ENCODE results near the gene EMILIN1. TPM values are rescaled to one million over a fixed set of nuclear protein-coding genes. Genes with fewer than 3 reads are reported as not detected.

The EMILIN1 gene
- total RNA-seq, 1 donor, result 0.63 TPM

DNA sequence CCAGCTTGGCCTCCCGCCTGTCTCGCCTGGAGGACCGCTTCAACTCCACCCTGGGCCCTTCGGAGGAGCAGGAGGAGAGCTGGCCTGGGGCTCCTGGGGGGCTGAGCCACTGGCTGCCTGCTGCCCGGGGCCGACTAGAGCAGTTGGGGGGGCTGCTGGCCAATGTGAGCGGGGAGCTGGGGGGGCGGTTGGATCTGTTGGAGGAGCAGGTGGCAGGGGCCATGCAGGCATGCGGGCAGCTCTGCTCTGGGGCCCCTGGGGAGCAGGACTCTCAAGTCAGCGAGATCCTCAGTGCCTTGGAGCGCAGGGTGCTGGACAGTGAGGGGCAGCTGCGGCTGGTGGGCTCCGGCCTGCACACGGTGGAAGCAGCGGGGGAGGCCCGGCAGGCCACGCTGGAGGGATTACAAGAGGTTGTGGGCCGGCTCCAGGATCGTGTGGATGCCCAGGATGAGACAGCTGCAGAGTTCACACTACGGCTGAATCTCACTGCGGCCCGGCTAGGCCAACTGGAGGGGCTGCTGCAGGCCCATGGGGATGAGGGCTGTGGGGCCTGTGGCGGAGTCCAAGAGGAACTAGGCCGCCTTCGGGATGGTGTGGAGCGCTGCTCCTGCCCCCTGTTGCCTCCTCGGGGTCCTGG is 4.5 kb downstream of the EMILIN1 start:
- Histone ChIP-seq H3K9me3 (ENCODE audit: low read depth, low read length) (no peaks in the 10 kb centered on the region), H3K4me1 (ENCODE audit: insufficient read depth, low read length) (peaks cover 50% of the 10 kb centered on the region), H3K27me3 (ENCODE audit: insufficient read depth, low read length) (no peaks in the 10 kb centered on the region), H3K4me3 (ENCODE audit: low read length) (no peak overlapping the region)

DNA sequence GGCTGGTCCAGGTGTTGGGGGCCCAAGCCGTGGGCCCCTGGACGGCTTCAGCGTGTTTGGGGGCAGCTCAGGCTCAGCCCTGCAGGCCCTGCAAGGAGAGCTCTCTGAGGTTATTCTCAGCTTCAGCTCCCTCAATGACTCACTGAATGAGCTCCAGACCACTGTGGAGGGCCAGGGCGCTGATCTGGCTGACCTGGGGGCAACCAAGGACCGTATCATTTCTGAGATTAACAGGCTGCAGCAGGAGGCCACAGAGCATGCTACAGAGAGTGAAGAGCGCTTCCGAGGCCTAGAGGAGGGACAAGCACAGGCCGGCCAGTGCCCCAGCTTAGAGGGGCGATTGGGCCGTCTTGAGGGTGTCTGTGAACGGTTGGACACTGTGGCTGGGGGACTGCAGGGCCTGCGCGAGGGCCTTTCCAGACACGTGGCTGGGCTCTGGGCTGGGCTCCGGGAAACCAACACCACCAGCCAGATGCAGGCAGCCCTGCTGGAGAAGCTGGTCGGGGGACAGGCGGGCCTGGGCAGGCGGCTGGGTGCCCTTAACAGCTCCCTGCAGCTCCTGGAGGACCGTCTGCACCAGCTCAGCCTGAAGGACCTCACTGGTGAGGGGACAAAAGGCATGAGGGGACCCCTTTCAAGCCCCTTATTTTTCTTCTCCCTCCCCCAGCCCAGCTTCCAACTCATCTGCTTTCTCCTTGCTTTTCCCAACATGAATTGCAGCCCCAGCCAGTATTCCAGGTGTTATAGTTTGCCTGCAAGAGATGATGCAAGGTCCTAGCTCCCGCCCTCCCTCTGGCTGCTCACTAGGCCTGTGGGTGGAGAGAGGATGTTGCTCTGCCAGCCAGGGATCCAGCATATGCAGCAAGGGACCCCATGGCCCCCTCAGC is 5.2 kb downstream of the EMILIN1 start:
- Histone ChIP-seq H3K9me3 (ENCODE audit: low read depth, low read length) (no peaks in the 10 kb centered on the region), H3K4me3 (ENCODE audit: low read length) (no peak overlapping the region), H3K27me3 (ENCODE audit: insufficient read depth, low read length) (no peaks in the 10 kb centered on the region), H3K4me1 (ENCODE audit: insufficient read depth, low read length) (peaks cover 50% of the 10 kb centered on the region)

DNA sequence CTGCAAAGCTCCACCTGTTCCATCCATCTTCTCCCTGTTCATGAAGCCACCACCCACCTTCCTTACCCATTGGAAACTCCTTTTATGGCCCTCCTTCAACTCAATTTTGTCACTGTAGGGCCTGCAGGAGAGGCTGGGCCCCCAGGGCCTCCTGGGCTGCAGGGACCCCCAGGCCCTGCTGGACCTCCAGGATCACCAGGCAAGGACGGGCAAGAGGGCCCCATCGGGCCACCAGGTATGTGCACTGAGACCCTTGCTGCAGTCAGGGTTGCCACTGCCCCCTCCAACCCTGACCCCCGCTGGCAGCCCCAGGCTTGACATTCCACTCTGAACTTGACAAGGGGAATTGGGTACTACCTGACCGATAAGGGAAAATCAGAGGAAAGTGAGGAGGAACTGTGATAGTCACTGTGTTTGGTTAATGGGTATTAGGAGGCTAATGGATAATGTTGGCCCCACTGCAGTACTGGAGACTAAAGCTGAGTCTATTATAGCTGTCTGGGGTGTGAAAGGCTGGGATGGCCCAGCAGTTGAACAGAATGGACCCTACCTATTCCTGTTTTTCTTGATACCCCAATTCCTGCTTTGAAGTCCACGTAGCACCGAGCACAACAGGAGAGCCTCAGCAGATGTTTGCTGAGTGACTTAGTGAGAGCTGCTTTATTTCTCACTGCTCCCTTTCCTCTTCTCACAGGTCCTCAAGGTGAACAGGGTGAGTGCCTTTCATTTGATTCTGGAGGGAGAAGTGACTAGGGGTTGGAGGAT is 6.1 kb downstream of the EMILIN1 start:
- peaks cover 44% of the 10 kb centered on the region for H3K4me1 ChIP-seq (ENCODE audit: insufficient read depth, low read length)
- no peaks in the 10 kb centered on the region for H3K27me3 ChIP-seq (ENCODE audit: insufficient read depth, low read length)
- no peak overlapping the region for H3K4me3 ChIP-seq (ENCODE audit: low read length)
- no peaks in the 10 kb centered on the region for H3K9me3 ChIP-seq (ENCODE audit: low read depth, low read length)

DNA sequence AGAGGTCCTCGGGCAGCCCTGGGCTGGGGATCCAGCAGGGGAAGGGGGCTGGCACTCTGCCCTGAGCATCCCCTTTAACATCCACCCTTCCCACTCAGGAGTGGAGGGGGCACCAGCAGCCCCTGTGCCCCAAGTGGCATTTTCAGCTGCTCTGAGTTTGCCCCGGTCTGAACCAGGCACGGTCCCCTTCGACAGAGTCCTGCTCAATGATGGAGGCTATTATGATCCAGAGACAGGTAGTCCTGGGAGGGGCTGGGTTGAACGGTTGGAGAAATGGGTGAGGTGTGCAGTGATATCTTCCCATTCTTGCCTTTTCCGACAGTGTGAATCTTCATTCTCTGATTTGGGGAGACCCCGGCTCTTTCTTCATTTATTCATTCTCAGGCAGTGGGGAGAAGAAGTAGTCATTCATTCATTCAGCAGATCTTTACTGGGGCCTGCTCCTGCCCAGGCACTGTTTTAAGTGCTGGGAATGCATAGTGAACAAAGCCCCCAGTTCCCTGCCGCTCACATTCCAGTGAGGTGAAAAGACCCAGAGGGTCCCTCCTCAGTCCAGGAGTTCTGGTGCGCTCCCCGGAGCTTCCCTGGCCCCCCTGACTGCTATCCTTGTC is 6.8 kb downstream of the EMILIN1 start:
- no peaks in the 10 kb centered on the region for H3K27me3 ChIP-seq (ENCODE audit: insufficient read depth, low read length)
- peaks cover 43% of the 10 kb centered on the region for H3K4me1 ChIP-seq (ENCODE audit: insufficient read depth, low read length)
- peak overlapping the region; percentile 58 for H3K4me3 ChIP-seq (ENCODE audit: low read length)
- no peaks in the 10 kb centered on the region for H3K9me3 ChIP-seq (ENCODE audit: low read depth, low read length)

DNA sequence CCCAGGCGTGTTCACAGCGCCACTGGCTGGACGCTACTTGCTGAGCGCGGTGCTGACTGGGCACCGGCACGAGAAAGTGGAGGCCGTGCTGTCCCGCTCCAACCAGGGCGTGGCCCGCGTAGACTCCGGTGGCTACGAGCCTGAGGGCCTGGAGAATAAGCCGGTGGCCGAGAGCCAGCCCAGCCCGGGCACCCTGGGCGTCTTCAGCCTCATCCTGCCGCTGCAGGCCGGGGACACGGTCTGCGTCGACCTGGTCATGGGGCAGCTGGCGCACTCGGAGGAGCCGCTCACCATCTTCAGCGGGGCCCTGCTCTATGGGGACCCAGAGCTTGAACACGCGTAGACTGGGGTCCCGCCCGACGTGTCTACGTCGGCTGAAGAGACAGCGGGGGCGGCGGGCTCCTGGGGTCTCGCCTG is 7.3 kb downstream of the EMILIN1 start:
- H3K4me1 ChIP-seq (ENCODE audit: insufficient read depth, low read length), result peaks cover 41% of the 10 kb centered on the region
- no peaks in the 10 kb centered on the region for H3K27me3 ChIP-seq (ENCODE audit: insufficient read depth, low read length)
- no peaks in the 10 kb centered on the region for H3K9me3 ChIP-seq (ENCODE audit: low read depth, low read length)
- H3K4me3 ChIP-seq (ENCODE audit: low read length), result peak overlapping the region; percentile 58

DNA sequence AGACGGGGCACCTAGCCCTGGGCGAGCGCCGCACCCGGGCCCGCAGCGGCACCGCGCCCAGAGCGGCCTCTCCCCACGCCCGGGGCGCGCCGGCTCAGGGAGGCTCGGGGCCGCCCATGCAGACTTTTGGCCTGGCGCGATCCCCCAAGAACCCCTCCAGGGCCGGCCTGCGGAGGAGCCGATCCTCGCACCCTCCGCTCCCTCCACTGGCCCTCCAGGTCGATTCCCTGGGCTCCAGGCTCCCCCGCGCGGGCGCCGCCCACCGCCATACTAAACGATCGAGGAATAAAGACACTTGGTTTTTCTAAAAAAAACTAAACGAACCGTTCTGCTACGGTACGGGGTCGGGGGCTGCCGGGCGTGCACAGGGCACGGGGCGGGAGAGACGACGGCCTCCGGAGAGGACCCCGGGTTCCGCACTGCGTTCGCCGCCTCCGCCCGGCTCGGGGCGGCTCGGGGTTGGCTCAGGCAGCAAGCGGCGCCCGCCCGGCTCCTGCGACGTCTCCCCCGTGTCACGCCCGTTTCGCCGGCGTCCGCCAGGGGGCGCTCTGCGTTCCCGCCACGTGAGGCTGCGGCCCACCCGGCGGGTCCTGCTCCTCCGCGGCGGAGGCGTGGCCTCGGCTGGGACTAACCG is 7.8 kb downstream of the EMILIN1 start:
- Histone ChIP-seq H3K4me3 (ENCODE audit: low read length) (peak overlapping the region; percentile 58), H3K27me3 (ENCODE audit: insufficient read depth, low read length) (no peaks in the 10 kb centered on the region), H3K4me1 (ENCODE audit: insufficient read depth, low read length) (peaks cover 36% of the 10 kb centered on the region), H3K9me3 (ENCODE audit: low read depth, low read length) (no peaks in the 10 kb centered on the region)

DNA sequence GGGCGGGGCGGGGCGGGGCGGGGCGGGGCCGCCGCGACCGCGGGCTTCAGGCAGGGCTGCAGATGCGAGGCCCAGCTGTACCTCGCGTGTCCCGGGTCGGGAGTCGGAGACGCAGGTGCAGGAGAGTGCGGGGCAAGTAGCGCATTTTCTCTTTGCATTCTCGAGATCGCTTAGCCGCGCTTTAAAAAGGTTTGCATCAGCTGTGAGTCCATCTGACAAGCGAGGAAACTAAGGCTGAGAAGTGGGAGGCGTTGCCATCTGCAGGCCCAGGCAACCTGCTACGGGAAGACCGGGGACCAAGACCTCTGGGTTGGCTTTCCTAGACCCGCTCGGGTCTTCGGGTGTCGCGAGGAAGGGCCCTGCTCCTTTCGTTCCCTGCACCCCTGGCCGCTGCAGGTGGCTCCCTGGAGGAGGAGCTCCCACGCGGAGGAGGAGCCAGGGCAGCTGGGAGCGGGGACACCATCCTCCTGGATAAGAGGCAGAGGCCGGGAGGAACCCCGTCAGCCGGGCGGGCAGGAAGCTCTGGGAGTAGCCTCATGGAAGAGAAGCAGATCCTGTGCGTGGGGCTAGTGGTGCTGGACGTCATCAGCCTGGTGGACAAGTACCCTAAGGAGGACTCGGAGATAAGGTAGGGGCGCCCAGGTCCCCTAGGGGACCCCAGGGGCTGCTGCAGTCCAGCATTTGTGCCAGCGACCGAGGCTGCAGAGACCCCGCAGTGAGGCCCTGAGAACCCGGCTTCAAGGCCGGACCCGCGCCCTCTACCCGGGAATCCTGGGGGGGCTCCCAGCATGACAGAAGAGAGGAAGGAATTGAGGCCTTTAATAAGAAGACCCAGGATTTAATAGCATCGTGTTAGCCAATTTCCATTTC is 8.5 kb downstream of the EMILIN1 start, which contains the start of gene KHK:
Gene KHK, plus strand, starts transcription at position 49 of the 870 bp plus-strand sequence. Its CDS starts 488 bp downstream, at position 537.
- Histone ChIP-seq H3K27me3 (ENCODE audit: insufficient read depth, low read length) (no peaks in the 10 kb centered on the region), H3K9me3 (ENCODE audit: low read depth, low read length) (no peaks in the 10 kb centered on the region), H3K4me3 (ENCODE audit: low read length) (peak within 1 kb of the TSS; percentile 58), H3K4me1 (ENCODE audit: insufficient read depth, low read length) (peaks cover 28% of the 10 kb centered on the region)

DNA sequence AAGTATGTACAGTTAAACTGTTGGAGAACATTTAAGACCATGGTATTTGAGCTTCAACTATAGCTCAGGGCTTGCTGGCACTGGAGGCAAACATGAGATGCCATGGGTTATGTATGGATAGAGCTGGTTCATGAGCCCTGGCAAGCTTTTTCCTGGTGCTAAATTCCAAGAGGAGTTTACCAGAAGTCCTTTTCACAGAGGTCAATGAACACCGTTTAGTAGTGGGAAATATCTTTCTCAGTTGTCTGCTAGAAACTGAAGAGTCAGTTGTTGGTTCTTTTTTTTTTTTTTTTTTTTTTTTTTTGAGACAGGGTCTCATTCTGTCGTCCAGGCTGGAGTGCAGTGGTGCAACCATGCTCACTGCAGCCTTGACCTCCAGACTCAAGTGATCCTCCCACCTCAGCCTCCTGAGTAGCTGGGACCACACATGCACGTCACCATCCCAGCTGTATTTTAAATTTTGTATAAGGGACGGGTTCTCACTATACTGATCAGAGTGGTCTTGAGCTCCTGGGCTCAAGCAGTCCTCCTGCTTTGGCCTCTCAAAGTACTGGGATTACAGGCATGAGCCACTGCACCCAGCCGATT is 9.5 kb downstream of the EMILIN1 start:
- peaks cover 23% of the 10 kb centered on the region for H3K4me1 ChIP-seq (ENCODE audit: insufficient read depth, low read length)
- H3K9me3 ChIP-seq (ENCODE audit: low read depth, low read length), result no peaks in the 10 kb centered on the region
- no peaks in the 10 kb centered on the region for H3K27me3 ChIP-seq (ENCODE audit: insufficient read depth, low read length)
- no peak overlapping the region for H3K4me3 ChIP-seq (ENCODE audit: low read length)

DNA sequence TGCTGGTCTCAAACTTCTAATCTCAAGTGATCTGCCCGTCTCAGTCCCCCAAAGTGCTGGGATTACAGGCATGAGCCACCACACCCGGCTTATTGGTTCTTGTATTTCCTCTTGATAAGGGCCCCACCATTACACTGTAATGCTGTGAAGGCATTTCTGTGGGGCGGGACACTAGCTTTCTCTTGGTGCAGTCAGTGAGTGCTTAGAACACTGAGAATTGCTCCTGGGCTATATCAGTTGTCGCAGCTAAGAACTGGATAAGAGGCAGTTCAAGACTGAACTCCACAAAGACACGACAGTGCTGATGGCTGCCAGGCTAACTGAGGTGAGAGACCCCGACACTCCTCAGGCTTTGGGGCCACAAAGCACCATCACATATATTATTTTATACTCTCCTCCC is 10.2 kb downstream of the EMILIN1 start:
- Histone ChIP-seq H3K4me3 (ENCODE audit: low read length) (no peak overlapping the region), H3K9me3 (ENCODE audit: low read depth, low read length) (no peaks in the 10 kb centered on the region), H3K27me3 (ENCODE audit: insufficient read depth, low read length) (no peaks in the 10 kb centered on the region), H3K4me1 (ENCODE audit: insufficient read depth, low read length) (peaks cover 23% of the 10 kb centered on the region)

DNA sequence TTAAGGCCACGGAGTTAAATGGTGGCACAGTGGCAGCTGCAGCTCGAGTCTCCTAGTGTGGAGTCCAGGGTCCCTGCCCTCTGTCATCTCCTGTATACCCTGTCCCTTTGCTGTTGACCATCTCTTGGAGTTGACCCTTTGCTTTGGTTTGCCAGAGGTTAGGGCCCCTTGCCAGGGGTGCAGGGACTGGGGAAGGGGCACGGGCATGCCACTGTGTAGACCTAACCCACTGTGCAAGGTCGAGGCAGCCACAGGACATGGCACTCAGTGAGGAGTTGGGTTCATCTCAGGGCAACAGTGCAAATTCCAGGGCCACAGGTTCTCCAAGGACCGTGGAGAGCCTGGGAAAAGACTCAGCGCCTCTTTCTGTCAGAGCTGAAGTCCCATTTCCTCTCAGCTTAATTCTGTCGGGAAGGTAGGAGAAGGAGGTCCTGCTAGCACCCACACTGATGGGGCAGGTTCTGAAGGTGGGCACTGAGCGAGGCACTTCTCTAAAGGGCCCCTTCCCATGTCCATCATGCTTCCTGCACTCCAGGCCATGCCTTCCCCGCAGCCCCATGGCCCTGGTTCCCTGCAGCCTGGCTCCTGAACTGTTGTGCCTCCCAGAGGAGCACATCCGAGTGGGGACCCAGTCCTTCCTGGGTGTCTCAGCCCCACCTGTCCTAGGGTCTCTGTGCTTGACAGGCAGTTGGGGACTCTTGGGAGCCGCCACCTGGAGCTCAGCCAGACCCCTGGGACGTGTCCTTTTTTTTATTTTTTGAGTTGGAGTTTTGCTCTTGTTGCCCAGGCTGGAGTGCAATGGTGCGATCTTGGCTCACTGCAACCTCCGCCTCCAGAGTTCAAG is 10.9 kb downstream of the EMILIN1 start:
- H3K4me3 ChIP-seq (ENCODE audit: low read length), result no peak overlapping the region
- no peaks in the 10 kb centered on the region for H3K9me3 ChIP-seq (ENCODE audit: low read depth, low read length)
- no peaks in the 10 kb centered on the region for H3K27me3 ChIP-seq (ENCODE audit: insufficient read depth, low read length)
- peaks cover 23% of the 10 kb centered on the region for H3K4me1 ChIP-seq (ENCODE audit: insufficient read depth, low read length)

DNA sequence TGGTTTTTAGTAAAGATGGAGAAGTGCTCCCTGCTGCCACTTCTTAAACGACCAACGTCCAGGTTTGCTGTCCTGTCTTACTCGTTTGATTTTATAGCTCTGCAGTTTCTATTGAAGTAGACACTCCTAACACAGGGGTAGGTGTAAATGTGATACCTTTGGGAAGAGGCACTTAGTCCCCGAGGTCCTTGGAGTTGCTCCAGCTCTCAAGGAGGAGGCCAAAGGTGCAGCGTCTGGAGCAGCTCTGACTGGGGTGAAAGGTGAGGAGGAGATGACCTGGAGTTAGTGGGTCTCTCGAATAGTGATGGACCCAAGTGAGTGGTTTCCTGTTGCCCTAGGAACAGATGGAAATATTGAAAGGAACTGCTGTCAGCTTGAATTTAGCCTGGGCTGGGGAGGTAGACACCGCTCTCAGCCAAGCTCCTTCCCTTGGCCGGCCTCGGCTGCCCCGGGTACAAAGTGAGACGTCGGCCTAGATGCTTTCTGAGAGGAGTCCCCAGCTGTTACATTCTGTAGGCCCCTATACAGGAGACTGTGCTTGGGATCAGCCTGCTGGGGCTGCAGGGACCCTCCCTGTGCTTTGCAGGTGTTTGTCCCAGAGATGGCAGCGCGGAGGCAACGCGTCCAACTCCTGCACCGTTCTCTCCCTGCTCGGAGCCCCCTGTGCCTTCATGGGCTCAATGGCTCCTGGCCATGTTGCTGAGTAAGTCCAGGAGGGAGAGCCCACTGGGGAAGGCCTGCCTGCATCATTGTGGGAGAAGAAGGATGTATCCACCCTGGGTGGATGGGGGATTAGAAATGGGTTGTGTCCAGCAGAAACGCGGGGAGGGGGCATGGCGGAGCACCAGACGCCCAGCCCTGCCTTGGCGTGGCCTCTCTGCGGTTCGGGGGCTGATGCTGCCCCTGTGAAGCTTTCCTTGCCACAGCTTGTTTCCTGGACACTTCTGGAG is 13.6 kb downstream of the EMILIN1 start:
- Histone ChIP-seq H3K4me1 (ENCODE audit: insufficient read depth, low read length) (peaks cover 22% of the 10 kb centered on the region), H3K9me3 (ENCODE audit: low read depth, low read length) (no peaks in the 10 kb centered on the region), H3K27me3 (ENCODE audit: insufficient read depth, low read length) (no peaks in the 10 kb centered on the region), H3K4me3 (ENCODE audit: low read length) (no peak overlapping the region)

All from mononuclear cell (primary cell).